ENCODE results near the gene GTF3C5.
"Not testable (repeated sequence)": the region's sequence is repeated elsewhere in the genome, so short reads cannot be mapped to it uniquely, and the experiment has no call there.

GTF3C5 gene

DNA sequence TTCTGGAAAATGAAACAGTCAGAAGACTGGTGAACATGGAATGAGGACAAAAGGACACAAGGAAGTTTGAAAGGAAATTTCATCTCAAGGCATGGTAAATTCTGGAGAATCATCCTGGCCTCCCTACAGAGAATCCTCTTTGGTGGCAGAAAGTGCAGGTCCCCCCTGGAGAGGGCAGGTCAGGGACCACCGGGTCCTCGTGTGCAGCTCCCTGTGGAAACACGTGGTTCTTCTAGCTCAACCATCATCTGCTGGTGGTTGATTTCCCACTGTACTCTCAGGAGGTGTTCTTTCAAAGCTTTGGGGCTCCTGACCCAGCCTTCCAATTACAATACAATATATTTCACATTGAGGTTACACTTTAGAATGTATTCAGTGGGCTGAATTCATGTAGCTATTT is 2.6 kb upstream of the GTF3C5 start:
- H3K4me3 ChIP-seq (ENCODE audit: low read depth, low read length) = no peak overlapping the region

DNA sequence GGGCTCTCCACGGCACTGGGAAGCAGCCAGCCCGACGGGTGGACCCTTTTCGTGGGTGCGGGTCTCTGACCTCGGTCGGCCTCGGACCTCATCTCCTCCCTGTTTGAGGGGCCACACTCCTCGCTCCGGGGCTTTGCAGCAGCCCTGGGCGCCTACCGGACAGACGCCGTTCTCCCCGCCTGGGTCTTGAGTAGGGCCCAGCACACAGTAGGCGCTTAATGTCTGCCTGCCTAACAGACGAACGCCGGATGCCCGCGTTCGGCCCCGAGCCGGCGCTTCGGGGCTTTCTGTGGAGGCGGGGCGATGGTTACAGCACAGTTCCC is 842 bp upstream of the GTF3C5 start:
- peak overlapping the region; percentile 96 for H3K4me3 ChIP-seq (ENCODE audit: low read depth, low read length)

GRCh38 chr9:133031130-133031422 is 279 bp downstream of the GTF3C5 start:
- peak overlapping the region; percentile 96 for H3K4me3 ChIP-seq (ENCODE audit: low read depth, low read length)

DNA sequence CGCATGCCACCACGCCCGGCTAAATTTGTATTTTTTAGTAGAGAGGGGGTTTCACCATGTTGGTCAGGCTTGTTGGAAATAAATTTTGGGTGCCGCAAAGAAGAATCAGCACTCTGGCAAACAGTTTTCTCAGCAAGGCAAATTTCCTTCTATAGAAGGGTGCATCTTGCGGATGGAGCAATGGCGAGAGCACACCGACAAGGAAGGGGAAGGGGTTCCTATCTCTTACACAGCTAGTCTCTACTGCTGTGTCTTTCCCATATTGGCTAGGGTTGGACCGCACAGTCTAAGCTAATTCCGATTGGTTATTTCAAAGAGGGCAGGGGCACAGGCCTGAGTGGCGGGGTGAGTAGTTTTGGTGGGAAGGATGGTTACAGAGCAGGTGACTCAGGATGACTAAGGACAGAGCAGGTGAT is 707 bp downstream of the GTF3C5 start:
- H3K4me3 ChIP-seq (ENCODE audit: low read depth, low read length) = peak overlapping the region; percentile 96

DNA sequence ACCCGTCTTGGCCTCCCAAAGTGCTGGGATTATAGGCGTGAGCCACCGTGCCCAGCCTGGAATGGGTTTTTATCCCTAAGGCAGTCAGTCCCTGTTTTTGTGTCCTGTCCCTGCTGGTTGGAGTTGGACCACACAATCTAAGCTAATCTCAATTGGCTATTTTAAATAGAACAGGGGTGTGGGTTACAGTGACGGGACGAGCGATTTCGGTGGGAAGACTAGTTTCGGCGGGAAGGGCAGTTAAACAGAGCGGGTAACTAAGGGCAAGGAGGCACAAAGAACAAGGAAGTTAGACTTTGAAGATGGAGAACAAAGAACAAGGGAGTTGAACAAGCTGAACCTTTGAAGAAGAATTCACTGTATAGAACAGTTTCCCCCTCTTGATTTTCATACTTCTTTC is 1.4 kb downstream of the GTF3C5 start:
- H3K4me3 ChIP-seq (ENCODE audit: low read depth, low read length) = no peak overlapping the region

- no peak overlapping the region for H3K4me3 ChIP-seq (ENCODE audit: low read depth, low read length)
These were observed 4.9 kb downstream of the GTF3C5 start for GRCh38 chr9:133035669-133036068.

DNA sequence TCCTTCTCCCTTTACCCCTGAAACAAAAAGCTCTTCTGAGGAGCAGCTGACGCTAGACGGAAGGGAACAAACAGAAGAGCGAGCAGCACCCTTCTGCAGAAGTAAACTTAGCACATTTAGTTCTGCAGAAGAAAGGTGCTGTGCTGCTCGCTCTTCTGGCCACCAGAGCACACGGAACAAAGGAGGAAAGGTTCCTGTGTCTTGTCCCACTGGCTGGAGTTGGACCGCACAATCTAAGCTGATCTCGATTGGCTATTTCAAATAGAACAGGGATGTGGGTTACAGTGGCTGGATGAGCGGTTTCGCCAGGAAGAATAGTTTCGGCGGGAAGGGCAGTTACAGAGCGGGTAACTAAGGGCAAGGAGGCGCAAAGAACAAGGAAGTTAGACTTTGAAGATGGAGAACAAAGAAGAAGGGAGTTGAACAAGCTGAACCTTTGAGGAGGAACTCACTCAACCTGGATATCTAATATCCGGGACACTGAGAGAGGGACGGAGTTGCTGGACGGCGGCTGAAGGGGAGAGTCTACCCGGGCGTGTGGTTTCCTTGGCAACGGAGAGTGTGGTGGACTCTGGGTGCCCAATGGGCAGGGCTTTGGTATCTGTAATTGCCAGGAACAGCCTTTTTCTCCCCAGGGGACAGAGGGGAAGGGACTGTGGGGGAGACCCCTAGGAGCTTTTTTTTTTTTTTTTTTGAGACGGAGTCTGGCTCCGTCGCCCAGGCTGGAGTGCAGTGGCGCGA is 7.1 kb downstream of the GTF3C5 start:
- no peak overlapping the region for H3K4me3 ChIP-seq (ENCODE audit: low read depth, low read length)

DNA sequence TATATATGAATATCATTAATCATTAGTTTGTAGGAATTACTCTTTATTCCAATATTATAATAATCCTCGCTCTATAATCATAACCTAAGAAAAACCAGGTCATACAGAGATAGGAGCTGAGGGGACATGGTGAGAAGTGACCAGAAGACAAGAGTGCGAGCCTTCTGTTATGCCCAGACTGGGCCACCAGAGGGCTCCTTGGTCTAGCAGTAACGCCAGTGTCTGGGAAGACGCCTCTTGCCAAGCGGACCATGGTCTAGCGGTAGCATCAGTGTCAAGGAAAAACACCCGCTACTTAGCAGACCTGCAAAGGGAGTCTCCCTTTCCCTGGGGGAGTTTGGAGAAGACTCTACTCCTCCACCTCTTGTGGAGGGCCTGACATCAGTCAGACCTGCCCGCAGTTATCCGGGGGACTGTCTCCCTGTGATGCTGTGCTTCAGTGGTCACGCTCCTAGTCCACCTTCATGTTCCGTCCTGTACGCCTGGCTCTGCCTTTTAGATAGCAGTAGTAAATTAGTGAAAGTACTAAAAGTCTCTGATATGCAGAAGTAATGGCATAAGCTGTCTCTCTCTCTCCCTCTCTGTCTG is 10.2 kb downstream of the GTF3C5 start:
- not testable (repeated sequence) for H3K4me3 ChIP-seq (ENCODE audit: low read depth, low read length)

DNA sequence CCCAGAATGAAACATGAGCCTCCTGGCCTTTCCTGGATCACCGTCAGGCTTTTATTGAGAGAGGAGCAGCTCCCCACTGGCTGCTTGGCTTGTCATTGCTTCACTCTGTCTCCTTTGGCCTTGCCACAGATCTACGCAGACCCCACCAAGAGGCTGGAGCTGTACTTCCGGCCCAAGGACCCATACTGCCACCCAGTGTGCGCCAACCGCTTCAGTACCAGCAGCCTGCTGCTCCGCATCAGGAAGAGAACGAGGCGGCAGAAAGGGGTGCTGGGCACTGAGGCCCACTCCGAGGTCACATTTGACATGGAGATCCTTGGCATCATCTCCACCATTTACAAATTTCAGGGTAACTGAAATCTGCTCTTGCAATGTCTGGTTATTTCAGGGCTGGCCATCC is 11.2 kb downstream of the GTF3C5 start:
- no peak overlapping the region for H3K4me3 ChIP-seq (ENCODE audit: low read depth, low read length)

- no peak overlapping the region for H3K4me3 ChIP-seq (ENCODE audit: low read depth, low read length)
These were observed 11.9 kb downstream of the GTF3C5 start for GRCh38 chr9:133042676-133043075.

GRCh38 chr9:133043449-133044035 is 12.7 kb downstream of the GTF3C5 start:
- no peak overlapping the region for H3K4me3 ChIP-seq (ENCODE audit: low read depth, low read length)

DNA sequence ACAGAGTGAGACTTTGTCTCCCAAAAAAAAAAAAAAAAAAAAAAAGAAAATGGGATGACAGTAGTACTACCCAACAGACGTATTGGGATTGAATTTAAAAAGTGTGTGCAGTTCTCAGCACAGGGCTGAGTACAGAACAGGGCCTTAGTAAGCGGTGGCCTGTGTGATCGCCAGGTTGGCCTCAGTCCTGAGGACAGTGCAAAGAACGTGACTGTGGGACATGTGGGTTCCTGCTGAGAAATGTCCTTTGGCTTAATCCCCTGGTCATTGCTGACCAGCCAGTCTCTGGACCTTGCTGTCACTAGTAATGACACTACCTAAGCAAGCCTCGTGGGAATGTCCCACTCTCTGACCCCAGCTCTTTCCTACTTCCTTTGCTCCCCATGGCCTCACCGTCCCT is 13.3 kb downstream of the GTF3C5 start:
- no peak overlapping the region for H3K4me3 ChIP-seq (ENCODE audit: low read depth, low read length)

GRCh38 chr9:133044661-133045060 is 13.9 kb downstream of the GTF3C5 start:
- H3K4me3 ChIP-seq (ENCODE audit: low read depth, low read length) = no peak overlapping the region

- no peak overlapping the region for H3K4me3 ChIP-seq (ENCODE audit: low read depth, low read length)
These were observed 14.3 kb downstream of the GTF3C5 start for GRCh38 chr9:133045132-133045531.

GRCh38 chr9:133046196-133046899 is 15.6 kb downstream of the GTF3C5 start:
- no peak overlapping the region for H3K4me3 ChIP-seq (ENCODE audit: low read depth, low read length)

GRCh38 chr9:133046900-133047295 is 16.1 kb downstream of the GTF3C5 start:
- H3K4me3 ChIP-seq (ENCODE audit: low read depth, low read length) = no peak overlapping the region

DNA sequence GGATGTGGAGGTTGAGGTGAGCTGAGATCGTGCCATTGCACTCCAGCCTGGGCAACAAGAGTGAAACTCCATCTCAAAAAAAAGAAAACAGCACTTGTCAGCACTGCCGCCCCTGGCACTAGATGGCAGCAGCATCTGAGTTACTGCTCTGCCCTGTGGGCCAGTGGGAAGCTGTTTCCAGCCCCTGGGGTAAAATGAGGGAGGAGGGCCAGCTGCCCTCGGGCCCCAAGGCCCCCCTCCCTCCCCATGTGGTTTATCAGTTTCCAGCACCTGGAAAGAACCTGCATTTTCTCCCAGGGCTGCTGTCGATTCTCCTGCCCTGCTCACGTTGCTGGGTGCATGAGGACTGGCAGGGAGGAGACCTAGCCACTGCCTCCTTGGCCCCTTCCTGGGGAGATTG is 17.8 kb downstream of the GTF3C5 start:
- no peak overlapping the region for H3K4me3 ChIP-seq (ENCODE audit: low read depth, low read length)

DNA sequence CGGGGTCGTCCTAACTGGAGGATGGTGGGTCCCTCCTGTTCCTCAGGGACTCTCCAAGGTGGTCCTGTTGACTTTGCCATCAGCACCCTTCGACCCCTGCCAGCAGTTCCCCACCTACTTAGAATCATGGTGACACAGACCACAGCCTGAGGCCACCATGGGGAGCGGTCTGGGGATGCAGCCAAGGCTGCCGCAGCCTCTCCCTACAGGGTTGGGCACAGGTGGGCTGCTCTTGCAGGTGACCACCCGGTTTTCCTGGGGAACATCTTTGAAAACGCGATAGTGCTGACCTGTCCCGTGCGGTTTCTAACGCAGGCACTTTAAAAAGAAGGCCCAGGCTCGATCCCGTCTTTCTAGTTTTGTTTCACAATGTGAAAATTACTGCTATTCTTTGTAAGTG is 18.2 kb downstream of the GTF3C5 start:
- H3K4me3 ChIP-seq (ENCODE audit: low read depth, low read length) = no peak overlapping the region

DNA sequence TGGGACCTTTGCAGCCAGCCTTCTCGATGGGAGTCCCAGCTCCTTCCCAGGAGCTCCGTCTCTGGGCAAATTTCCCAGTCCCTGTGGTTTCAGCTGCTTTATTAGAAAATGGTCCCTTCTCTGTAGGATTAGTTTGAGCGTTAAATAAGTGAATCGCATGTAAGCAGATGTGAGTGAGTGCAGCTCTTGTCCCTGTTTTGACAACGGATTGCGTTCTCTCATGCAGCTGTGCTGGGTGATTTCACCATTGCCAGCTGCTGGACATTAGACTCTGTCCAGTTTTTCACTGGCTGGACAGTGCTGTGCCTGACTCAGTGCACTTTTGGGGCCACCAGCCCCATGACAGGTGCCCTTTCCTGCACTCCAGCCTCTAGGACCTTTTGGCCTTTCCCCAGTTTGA is 19.3 kb downstream of the GTF3C5 start:
- no peak overlapping the region for H3K4me3 ChIP-seq (ENCODE audit: low read depth, low read length)

- H3K4me3 ChIP-seq (ENCODE audit: low read depth, low read length) = no peak overlapping the region
These were observed 20.0 kb downstream of the GTF3C5 start for GRCh38 chr9:133050781-133051180.

DNA sequence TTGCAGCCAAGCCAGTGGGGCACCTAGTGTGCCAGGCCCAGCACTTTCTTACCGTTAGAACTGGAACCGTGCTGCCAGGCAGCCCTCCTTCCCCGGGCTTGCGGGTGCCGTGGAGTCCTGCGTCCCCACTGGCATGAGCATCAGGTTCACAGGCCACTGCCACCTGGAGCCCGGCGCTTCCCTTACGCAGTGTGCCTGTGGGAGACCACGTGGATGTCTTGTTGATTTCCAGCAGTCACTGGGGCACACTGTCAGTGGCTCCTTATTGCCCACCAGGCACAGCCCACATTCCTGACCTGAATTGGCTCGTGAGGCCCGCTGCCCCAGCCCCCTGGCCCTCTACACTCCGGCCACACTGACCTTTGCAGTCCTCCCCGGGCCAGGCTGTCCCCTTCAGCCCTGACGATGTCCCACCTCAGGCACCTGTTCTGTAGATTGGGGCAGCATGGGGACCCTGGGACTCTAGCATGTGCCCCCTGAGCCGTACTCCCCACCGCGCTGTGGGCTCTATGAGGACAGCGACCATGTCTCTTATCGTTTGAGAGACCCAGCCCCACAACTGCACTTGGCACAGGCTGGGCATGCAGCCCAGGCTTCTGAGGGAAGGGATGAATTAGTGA is 20.6 kb downstream of the GTF3C5 start:
- H3K4me3 ChIP-seq (ENCODE audit: low read depth, low read length) = no peak overlapping the region

Measured in iPS-11a (cell line).